GM21360 (cell line): ENCODE results near the gene TTBK2.
"Not testable (repeated sequence)": the region's sequence is repeated elsewhere in the genome, so short reads cannot be mapped to it uniquely, and the experiment has no call there.

ENCODE experiments used
- ATAC-seq: cut with Tn5 transposase; IDR thresholded peaks from one replicate; pipeline ENCODE4 v1.9.1; 2021; ENCODE audit warnings: mild to moderate bottlenecking, moderate library complexity; ENCODE audit not compliant: unreplicated experiment

The TTBK2 gene

DNA sequence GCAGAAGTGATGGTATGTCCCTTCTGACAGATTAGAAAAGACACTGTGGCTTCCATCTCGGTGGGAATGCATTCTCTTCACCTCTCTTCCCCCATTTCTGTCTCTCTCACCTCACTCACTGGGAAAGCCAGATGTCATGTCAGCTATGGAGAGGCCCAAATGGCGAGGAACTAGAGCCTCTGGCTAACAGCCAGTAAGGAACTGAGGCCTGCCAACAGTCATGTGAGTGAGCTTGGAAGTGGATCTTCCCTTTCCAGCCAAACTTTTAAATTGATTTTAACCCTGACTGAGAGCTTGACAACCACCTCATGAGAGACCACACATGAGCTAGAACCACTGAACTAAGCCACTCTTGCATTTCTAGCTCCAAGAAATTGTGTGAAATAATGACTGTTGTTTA is 148.4 kb downstream of the TTBK2 start:
- no peak for ATAC-seq

DNA sequence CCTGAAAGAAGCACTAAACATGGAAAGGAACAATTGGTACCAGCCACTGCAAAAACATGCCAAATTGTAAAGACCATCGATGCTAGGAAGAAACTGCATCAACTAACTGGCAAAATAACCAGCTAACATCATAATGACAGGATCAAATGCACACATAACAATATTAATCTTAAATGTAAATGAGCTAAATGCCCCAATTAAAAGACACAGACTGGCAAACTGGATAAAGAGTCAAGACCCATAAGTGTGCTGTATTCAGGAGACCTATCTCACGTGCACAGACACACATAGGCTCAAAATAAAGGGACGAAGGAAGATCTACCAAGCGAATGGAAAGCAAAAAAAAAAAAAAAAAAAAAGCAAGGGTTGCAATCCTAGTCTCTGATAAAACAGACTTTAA is 154.5 kb downstream of the TTBK2 start:
- ATAC-seq = not testable (repeated sequence)

- not testable (repeated sequence) for ATAC-seq
Observed at GRCh38 chr15:42764154-42764731, 156.3 kb downstream of the TTBK2 start.

DNA sequence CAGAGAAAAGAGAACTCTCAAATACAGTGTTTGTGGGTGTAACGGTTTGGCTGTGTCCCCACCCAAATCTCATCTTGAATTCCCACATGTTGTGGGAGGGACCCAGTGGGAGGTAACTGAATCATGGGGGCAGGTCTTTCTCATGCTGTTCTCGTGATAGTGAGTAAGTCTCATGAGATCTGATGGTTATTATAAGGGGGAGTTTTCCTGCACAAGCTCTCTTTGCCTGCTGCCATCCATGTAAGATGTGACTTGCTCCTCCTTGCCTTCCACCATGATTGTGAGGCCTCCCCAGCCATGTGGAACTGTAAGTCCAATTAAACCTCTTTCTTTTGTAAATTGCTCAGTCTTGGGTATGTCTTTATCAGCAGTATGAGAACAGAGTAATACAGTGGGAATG is 158.8 kb downstream of the TTBK2 start:
- ATAC-seq = not testable (repeated sequence)

DNA sequence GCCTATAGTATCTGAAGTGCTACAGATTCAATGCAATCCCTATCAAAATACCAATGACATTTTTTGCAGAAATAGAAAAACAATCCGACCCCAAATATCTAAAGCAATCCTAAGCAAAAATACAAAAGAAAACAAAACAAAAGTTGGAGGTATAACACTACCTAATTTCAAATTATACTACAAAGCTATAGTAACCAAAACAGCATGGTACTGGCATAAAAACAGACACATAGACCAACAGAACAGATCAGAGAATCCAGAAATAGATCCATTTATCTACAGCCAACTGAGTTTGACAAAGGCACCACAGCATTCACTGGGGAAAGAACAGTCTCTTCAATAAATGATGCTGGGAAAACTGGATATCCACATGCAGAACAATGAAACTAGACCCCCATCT is 159.8 kb downstream of the TTBK2 start:
- ATAC-seq = no peak

DNA sequence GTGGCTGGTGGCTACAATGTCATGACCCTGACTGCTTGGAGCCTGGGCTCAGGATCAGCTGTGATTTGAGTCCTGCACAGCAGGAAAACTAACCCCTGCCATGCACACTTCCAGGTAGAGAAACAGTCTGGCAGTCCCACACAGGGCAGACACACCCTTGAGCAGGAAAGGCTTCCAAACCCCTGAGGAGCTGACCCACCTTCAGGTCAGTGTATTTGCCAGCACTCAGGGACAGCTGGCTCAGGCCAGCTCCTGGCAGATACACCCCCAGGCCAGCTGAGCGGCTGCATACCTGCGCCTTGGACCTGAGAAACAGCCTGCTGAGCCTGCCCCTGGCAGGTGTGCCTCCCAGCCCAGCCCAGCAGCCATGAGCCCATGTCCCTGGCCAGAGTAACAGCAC is 161.5 kb downstream of the TTBK2 start:
- no peak for ATAC-seq

- ATAC-seq = no peak
Observed at GRCh38 chr15:42750306-42750705, 170.3 kb downstream of the TTBK2 start.

- no peak for ATAC-seq
Observed at GRCh38 chr15:42749266-42749665, 171.3 kb downstream of the TTBK2 start.

DNA sequence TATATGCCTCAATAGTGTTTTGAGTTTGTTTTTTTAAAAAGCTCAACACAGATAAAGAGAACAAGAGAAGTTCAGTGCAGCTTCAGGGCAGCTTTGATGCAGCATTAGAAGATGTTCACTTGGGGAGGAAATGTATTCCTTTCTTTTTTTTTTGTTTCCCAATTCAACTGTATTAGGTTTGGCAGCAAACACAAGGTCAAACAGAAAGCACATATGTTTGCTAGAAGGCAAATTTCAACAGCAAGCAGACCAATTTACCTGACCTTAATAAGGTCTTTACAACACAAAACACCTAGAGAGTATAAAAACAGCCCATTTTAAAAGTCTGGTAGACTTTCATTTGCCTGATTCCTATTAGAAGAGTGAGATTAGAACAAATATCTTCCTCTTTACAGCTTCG is 176.4 kb downstream of the TTBK2 start:
- no peak for ATAC-seq

GRCh38 chr15:42742149-42742548 is 178.4 kb downstream of the TTBK2 start:
- ATAC-seq = no peak

- ATAC-seq = no peak
Observed at GRCh38 chr15:42741710-42742109, 178.9 kb downstream of the TTBK2 start.

DNA sequence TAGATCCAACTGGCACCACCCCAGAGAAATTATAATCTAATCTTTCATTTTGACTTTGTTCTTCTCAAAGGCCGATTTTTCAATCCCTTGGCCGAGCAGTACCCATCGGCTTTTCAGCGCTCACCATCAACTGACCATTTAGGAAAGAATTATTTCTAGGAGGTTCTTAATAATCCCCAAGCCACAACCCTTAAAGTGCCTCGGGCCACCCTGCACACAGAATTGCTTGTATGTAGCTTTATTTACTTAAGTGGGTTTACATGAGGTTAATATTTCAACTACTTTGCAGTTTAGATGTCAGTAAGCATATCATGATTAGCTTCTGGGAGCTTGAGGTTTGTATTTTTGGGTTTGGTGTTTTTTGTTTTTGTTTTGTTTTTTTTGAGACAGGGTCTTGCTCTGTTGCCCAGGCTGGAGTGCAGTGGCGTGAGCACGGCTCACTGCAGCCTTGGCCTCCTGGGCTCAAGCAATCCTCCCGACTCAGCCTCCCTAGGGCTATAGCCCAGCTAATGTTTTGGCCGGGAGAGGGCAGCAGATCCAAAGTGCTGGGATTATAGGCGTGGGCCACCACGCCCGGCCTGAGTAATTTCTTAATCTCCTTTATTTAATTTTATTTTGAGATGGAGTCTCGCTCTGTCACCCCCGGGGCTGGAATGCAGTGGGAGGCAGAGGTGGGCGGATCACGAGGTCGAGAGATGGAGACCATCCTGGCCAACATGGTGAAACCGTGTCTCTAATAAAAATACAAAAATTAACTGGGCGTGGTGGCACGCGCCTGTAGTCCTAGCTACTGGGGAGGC is 182.8 kb downstream of the TTBK2 start:
- ATAC-seq = no peak

- peak; percentile 82 for ATAC-seq
Observed at GRCh38 chr15:42736793-42737528, 183.6 kb downstream of the TTBK2 start, which contains the start of gene CDAN1. Gene CDAN1 (minus strand): TSS chr15:42737128. CDS start chr15:42737102, 26 bp downstream.

DNA sequence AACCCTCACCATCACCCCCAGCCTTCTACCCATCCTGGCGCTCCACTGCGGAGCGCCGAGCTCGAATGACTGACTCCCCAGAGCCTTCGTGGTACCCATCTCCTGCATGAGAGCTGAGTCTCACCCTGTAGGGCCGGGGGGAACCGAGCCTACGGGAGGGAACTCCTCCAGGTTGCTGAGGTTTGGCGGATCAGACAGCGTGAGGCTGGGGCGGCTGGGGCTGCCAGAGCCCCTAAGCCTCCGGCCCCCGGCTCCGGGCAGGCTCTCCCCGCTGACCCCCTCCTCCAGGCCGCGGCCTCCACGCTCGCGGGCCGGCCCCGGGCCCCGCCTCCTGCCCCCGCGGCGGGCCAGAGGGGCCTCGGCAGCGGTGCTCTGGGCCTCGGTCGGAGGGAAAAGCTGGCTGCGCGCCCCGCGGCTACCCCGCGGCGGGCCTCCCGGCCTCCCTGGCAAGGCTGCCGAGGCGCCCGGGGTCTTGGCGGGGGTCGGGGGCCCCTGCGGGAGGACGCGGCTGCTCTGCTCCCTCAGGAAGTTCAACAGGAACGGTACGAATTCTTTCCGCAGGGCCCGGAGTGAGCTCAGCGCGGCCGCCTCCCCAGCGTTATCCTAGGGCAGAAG is 184.3 kb downstream of the TTBK2 start:
- peak; percentile 29 for ATAC-seq

GRCh38 chr15:42735382-42736165 is 185.0 kb downstream of the TTBK2 start:
- ATAC-seq = no peak

- ATAC-seq = no peak
Observed at GRCh38 chr15:42734076-42734672, 186.4 kb downstream of the TTBK2 start.

GRCh38 chr15:42733027-42733426 is 187.6 kb downstream of the TTBK2 start:
- ATAC-seq = no peak

DNA sequence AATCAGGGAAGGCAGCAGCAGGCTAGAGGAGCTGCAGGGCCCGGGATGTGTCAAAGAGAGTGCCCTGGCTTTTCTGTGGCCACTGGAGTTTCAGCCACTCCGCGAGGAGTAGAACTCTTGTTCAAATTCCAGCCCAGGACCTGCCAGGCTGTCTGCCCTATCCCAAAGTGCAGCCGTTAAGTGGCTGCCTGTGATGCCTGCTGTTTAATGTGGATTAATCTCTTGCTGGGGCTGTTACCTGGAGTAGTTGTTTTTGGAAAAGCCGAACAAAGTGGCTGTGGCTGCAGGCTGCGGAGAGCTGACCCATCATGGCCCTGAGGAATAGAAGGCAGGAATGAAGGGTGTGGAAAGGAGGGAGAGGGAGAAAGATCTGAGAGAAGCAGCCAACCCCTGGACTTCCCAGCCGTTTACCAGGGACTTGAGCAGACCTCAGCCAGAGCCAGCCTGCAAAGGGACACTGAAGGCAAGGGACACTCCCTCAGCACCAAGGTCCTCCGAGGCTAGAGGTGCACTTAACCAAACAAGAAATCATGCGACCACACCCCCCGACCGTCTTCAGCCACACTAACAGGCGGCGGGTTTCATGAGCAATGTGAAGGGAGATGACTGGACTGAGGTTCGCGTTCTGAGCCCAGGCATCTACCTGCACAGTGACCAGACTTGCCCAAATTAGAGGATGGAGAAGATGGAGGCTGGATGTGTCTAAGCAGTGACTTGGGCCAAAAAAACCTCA is 188.3 kb downstream of the TTBK2 start:
- ATAC-seq = no peak

DNA sequence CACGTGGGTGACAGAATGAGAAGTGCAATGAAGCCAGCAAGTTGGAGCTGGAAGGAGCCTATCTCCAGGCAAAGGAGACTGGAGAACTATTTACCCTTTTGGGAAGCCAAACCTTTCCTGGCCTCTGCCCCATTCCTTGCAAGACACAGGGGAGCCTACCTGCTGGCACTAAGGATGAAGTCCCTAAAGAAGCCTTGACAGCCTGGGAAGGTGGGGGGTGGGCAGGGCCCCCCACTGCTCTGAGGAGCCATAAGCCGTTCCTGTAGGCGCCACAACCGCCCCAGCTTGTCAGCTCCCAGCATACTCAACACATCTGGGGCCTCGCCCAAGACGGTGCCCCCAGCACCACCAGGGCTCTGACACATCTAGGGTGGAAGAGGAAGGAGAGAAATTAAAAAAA is 189.1 kb downstream of the TTBK2 start:
- no peak for ATAC-seq

GRCh38 chr15:42730536-42730935 is 190.0 kb downstream of the TTBK2 start:
- ATAC-seq = no peak
